Mesenchymal stem cell (in vitro differentiated cells and primary cell): ENCODE results near the gene CLPSL1.

ENCODE experiments used
- DNase-seq: peaks from one replicate; pipeline ENCODE4 v3.0.0-alpha.2; 2013
- H2AFZ ChIP-seq: one replicate; pipeline ENCODE4 v1.6.1; 2013; ENCODE audit warnings: low read depth, mild to moderate bottlenecking, control low read depth, inconsistent platforms, low read length, moderate library complexity
- H2AK5ac ChIP-seq: 2 replicates; pipeline ENCODE4 v1.6.1; 2013; ENCODE audit warnings: low read length, moderate library complexity, mild to moderate bottlenecking, inconsistent platforms; ENCODE audit not compliant: severe bottlenecking
- H2BK120ac ChIP-seq: one replicate; pipeline ENCODE4 v1.6.1; 2013; ENCODE audit warnings: low read depth, mild to moderate bottlenecking, inconsistent platforms, low read length, moderate library complexity
- H2BK12ac ChIP-seq, 2 experiments: one replicate each; pipeline ENCODE4 v1.6.1; 2013; ENCODE audit warnings: inconsistent platforms in 2 of 2, low read length in 2 of 2, mild to moderate bottlenecking in 2 of 2, moderate library complexity in 2 of 2, control low read depth in 1 of 2
- H2BK15ac ChIP-seq: one replicate; pipeline ENCODE4 v1.6.1; 2013; ENCODE audit warnings: mild to moderate bottlenecking, low read depth, inconsistent platforms; ENCODE audit not compliant: poor library complexity, severe bottlenecking
- H2BK5ac ChIP-seq: 2 replicates; pipeline ENCODE4 v1.6.1; 2013; ENCODE audit warnings: low read depth, mild to moderate bottlenecking, low read length, control low read depth, inconsistent platforms; ENCODE audit not compliant: poor library complexity, severe bottlenecking
- H3K14ac ChIP-seq, 2 experiments: one replicate each; pipeline ENCODE4 v1.6.1; 2013; ENCODE audit warnings: inconsistent platforms in 2 of 2, low read length in 2 of 2, control low read depth in 1 of 2, mild to moderate bottlenecking in 1 of 2, moderate library complexity in 1 of 2
- H3K18ac ChIP-seq, 2 experiments: one replicate each; pipeline ENCODE4 v1.6.1; 2013; ENCODE audit warnings: inconsistent platforms in 2 of 2, low read length in 2 of 2, control low read depth in 1 of 2, low read depth in 1 of 2, mild to moderate bottlenecking in 1 of 2
- H3K23ac ChIP-seq, 2 experiments: one replicate each; pipeline ENCODE4 v1.6.1; 2013; ENCODE audit warnings: inconsistent platforms in 2 of 2, low read length in 2 of 2, mild to moderate bottlenecking in 2 of 2, moderate library complexity in 2 of 2, control low read depth in 1 of 2
- H3K27ac ChIP-seq: 2 replicates; pipeline ENCODE4 v1.5.1; 2013; ENCODE audit warnings: mild to moderate bottlenecking, moderate library complexity, low read length, control low read depth, inconsistent platforms; ENCODE audit not compliant: poor library complexity, severe bottlenecking
- H3K27me3 ChIP-seq, 2 experiments: 2 replicates each; pipeline versions ENCODE4 v1.6.1 to v1.7.0; 2013; ENCODE audit warnings: low read length in 2 of 2, mild to moderate bottlenecking in 2 of 2, moderate library complexity in 2 of 2, control low read depth in 1 of 2, inconsistent platforms in 1 of 2; ENCODE audit not compliant: control insufficient read depth in 1 of 2, insufficient read depth in 1 of 2
- H3K36me3 ChIP-seq, 2 experiments: 2 replicates each; pipeline versions ENCODE4 v1.6.1 to v1.7.0; 2013; ENCODE audit warnings: low read length in 2 of 2, control low read depth in 1 of 2, inconsistent platforms in 1 of 2, low read depth in 1 of 2, mild to moderate bottlenecking in 1 of 2; ENCODE audit not compliant: insufficient read depth in 2 of 2, control insufficient read depth in 1 of 2
- H3K4ac ChIP-seq, 2 experiments: one replicate each; pipeline ENCODE4 v1.6.1; 2013; ENCODE audit warnings: inconsistent platforms in 2 of 2, low read length in 2 of 2, mild to moderate bottlenecking in 2 of 2, moderate library complexity in 2 of 2, control low read depth in 1 of 2, low read depth in 1 of 2
- H3K4me1 ChIP-seq: 2 replicates; pipeline ENCODE4 v1.6.1; 2013; ENCODE audit warnings: low read depth, low read length, control low read depth; ENCODE audit not compliant: control insufficient read depth, insufficient read depth
- H3K4me2 ChIP-seq: 2 replicates; pipeline ENCODE4 v1.6.1; 2013; ENCODE audit warnings: low read length, mild to moderate bottlenecking, inconsistent platforms; ENCODE audit not compliant: poor library complexity, severe bottlenecking
- H3K4me3 ChIP-seq, 2 experiments: 2 replicates each; pipeline versions ENCODE4 v1.5.1 to v1.7.0; 2013; ENCODE audit warnings: low read length in 2 of 2, mild to moderate bottlenecking in 2 of 2, control low read depth in 1 of 2, low read depth in 1 of 2; ENCODE audit not compliant: insufficient read depth in 1 of 2
- H3K79me1 ChIP-seq: replicated peaks from 2 replicates; pipeline ENCODE4 v1.6.1; 2013; ENCODE audit warnings: mild to moderate bottlenecking, control low read depth, low read length, inconsistent platforms; ENCODE audit not compliant: poor library complexity, severe bottlenecking
- H3K9ac ChIP-seq: 2 replicates; pipeline ENCODE4 v1.7.0; 2013; ENCODE audit warnings: mild to moderate bottlenecking, low read length, moderate library complexity
- H3K9me3 ChIP-seq: 2 replicates; pipeline ENCODE4 v1.7.0; 2013; ENCODE audit warnings: mild to moderate bottlenecking, low read length; ENCODE audit not compliant: control insufficient read depth
- H4K8ac ChIP-seq: one replicate; pipeline ENCODE4 v1.6.1; 2013; ENCODE audit warnings: inconsistent platforms, mild to moderate bottlenecking, low read length, moderate library complexity
- H4K91ac ChIP-seq: one replicate; pipeline ENCODE4 v1.6.1; 2013; ENCODE audit warnings: mild to moderate bottlenecking, low read length, inconsistent platforms
- WGBS: methylation state at CpG from one replicate; pipeline ENCODE4 v1.1.7; 2013; ENCODE audit warnings: mixed read lengths; 5-methylcytosine and 5-hydroxymethylcytosine counted together

CLPSL1 gene

DNA sequence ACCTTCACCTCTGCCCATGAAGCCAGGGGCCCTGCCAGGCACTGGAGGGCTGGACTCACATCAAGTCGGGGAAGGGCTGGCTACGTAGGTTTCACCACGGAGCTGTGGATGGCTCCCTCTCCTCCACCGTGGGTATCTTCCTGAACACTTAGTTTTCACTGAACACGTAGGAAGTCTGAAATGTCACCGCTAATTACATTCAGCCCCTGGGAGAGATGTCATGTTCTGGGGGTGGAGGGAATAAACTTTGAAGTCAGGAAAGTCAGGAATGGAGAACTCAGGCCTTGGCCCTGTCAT lies 30.8 kb downstream of the CLPSL1 start:
- H3K9ac ChIP-seq, result no peak overlapping the region
- WGBS, result 92% methylated on average over 6 of the region's 6 CpGs
- no peak overlapping the region for H4K91ac ChIP-seq
- H2BK12ac ChIP-seq, result no peak overlapping the region
- no peak overlapping the region for H2AFZ ChIP-seq
- H3K4me1 ChIP-seq, result peaks cover 9% of the 10 kb centered on the region
- no peak overlapping the region for H2BK120ac ChIP-seq
- H2AK5ac ChIP-seq, result peak overlapping the region; percentile 26
- no peak overlapping the region for H3K4me2 ChIP-seq
- no peak overlapping the region for H3K4ac ChIP-seq
- no peak overlapping the region for H2BK15ac ChIP-seq
- peaks cover 0 to 22% of the 10 kb centered on the region in 2 experiments for H3K27me3 ChIP-seq
- no peak overlapping the region for H4K8ac ChIP-seq
- no peak overlapping the region for H3K14ac ChIP-seq
- H3K9me3 ChIP-seq, result no peaks in the 10 kb centered on the region
- no peaks in the 10 kb centered on the region for H3K79me1 ChIP-seq
- peak overlapping the region; percentile 71 for H3K27ac ChIP-seq
- no peak overlapping the region for H2BK5ac ChIP-seq
- no peak overlapping the region for H3K4me3 ChIP-seq
- H3K36me3 ChIP-seq, result no peaks in the 10 kb centered on the region
- DNase-seq, result no peak
- H3K23ac ChIP-seq, result no peak overlapping the region
- H3K18ac ChIP-seq, result no peak overlapping the region

GRCh38 chr6:35817515-35817914 lies 36.7 kb downstream of the CLPSL1 start:
- H4K8ac ChIP-seq, result no peak overlapping the region
- H3K14ac ChIP-seq, result no peak overlapping the region

GRCh38 chr6:35823601-35824000 lies 42.8 kb downstream of the CLPSL1 start:
- no peak overlapping the region for H3K18ac ChIP-seq
- no peak overlapping the region for H4K8ac ChIP-seq
- H3K4ac ChIP-seq, result no peak overlapping the region
- H3K4me1 ChIP-seq, result no peaks in the 10 kb centered on the region
- H2AK5ac ChIP-seq, result no peak overlapping the region
- H3K79me1 ChIP-seq, result no peaks in the 10 kb centered on the region
- no peak overlapping the region for H2AFZ ChIP-seq
- no CpG with 5 or more reads among the region's 2 CpGs for WGBS
- H3K14ac ChIP-seq, result no peak overlapping the region
- no peaks in the 10 kb centered on the region for H3K9me3 ChIP-seq
- H3K4me3 ChIP-seq, result no peak overlapping the region
- no peak overlapping the region for H2BK5ac ChIP-seq
- peaks cover 0 to 3% of the 10 kb centered on the region in 2 experiments for H3K27me3 ChIP-seq
- no peak overlapping the region for H2BK120ac ChIP-seq
- H2BK12ac ChIP-seq, result no peak overlapping the region
- no peak overlapping the region for H3K23ac ChIP-seq
- no peak overlapping the region for H3K27ac ChIP-seq
- no peak overlapping the region for H3K9ac ChIP-seq
- H3K36me3 ChIP-seq, result no peaks in the 10 kb centered on the region
- H4K91ac ChIP-seq, result no peak overlapping the region
- no peak overlapping the region for H2BK15ac ChIP-seq
- H3K4me2 ChIP-seq, result no peak overlapping the region
- DNase-seq, result no peak

More at GRCh38 chr6:35817515-35817914, 36.7 kb downstream of the CLPSL1 start:
- H3K36me3 ChIP-seq, result no peaks in the 10 kb centered on the region
- H2AK5ac ChIP-seq, result no peak overlapping the region
- no peak overlapping the region for H3K9ac ChIP-seq
- no peak overlapping the region for H2AFZ ChIP-seq
- H4K91ac ChIP-seq, result no peak overlapping the region
- no peak overlapping the region for H3K27ac ChIP-seq
- no peak overlapping the region for H2BK15ac ChIP-seq
- H3K4ac ChIP-seq, result no peak overlapping the region
- H3K4me3 ChIP-seq, result no peak overlapping the region
- no peak overlapping the region for H2BK12ac ChIP-seq
- peaks cover 0 to 13% of the 10 kb centered on the region in 2 experiments for H3K27me3 ChIP-seq
- no peak overlapping the region for H2BK5ac ChIP-seq
- H3K4me2 ChIP-seq, result no peak overlapping the region
- H2BK120ac ChIP-seq, result no peak overlapping the region
- no peaks in the 10 kb centered on the region for H3K79me1 ChIP-seq
- no peak overlapping the region for H3K18ac ChIP-seq
- H3K9me3 ChIP-seq, result peaks cover 7% of the 10 kb centered on the region
- DNase-seq, result no peak
- H3K4me1 ChIP-seq, result no peaks in the 10 kb centered on the region
- H3K23ac ChIP-seq, result no peak overlapping the region

GRCh38 chr6:35824552-35825192 lies 43.9 kb downstream of the CLPSL1 start:
- Histone ChIP-seq H3K79me1 (no peaks in the 10 kb centered on the region), H3K18ac (no peak overlapping the region), H3K36me3 (no peaks in the 10 kb centered on the region), H2AK5ac (no peak overlapping the region), H2BK120ac (no peak overlapping the region), H3K23ac (no peak overlapping the region), H3K4me1 (no peaks in the 10 kb centered on the region), H2BK15ac (no peak overlapping the region), H4K8ac (no peak overlapping the region), H3K9me3 (no peaks in the 10 kb centered on the region), H4K91ac (no peak overlapping the region), H3K4me3 (no peak overlapping the region), H3K14ac (no peak overlapping the region), H3K27ac (no peak overlapping the region), H3K4ac (no peak overlapping the region), H3K9ac (no peak overlapping the region), H3K27me3 (no peaks in the 10 kb centered on the region), H2BK12ac (no peak overlapping the region), H3K4me2 (no peak overlapping the region), H2BK5ac (no peak overlapping the region), H2AFZ (no peak overlapping the region)
- whole genome bisulfite sequencing, result 89% methylated on average over 5 of the region's 5 CpGs
- DNase-seq, result no peak
